K562 (cell line): ENCODE results near the gene PAQR4. TPM values are rescaled to one million over a fixed set of nuclear protein-coding genes. Genes with fewer than 3 reads are reported as not detected.

ENCODE experiments used
- CHD1 ChIP-seq: fragments of 200-600 bp; sonication (generic); IDR thresholded peaks from one replicate; pipeline ENCODE4 v1.6.1; 2012; ENCODE audit warnings: mild to moderate bottlenecking, moderate library complexity, low read length, inconsistent platforms
- HNRNPL ChIP-seq: fragments of 200-400 bp; formaldehyde crosslinking; IDR thresholded peaks from 2 replicates; pipeline ENCODE4 v1.6.1; 2017; ENCODE audit warnings: low read depth, mild to moderate bottlenecking, low read length
- HNRNPLL ChIP-seq: fragments of 200-400 bp; formaldehyde crosslinking; IDR thresholded peaks from 2 replicates; pipeline ENCODE4 v1.6.1; 2017; ENCODE audit warnings: low read length, low read depth, mild to moderate bottlenecking; ENCODE audit not compliant: poor library complexity, severe bottlenecking
- ILF3 ChIP-seq: fragments of 450-650 bp; IDR thresholded peaks from 2 replicates; pipeline ENCODE4 v1.6.1; 2018; ENCODE audit warnings: antibody characterized with exemption, mild to moderate bottlenecking, moderate library complexity, borderline replicate concordance
- MBD2 ChIP-seq: sonication (generic); IDR thresholded peaks from 2 replicates; pipeline ENCODE4 v1.6.1; 2016; ENCODE audit warnings: low read depth, borderline replicate concordance
- NCOA4 ChIP-seq: fragments of 450-650 bp; IDR thresholded peaks from 2 replicates; pipeline ENCODE4 v1.6.1; 2018; ENCODE audit warnings: mild to moderate bottlenecking; ENCODE audit not compliant: partially characterized antibody
- NR4A1 ChIP-seq, 2 experiments: fragments of 250-450 bp in 1 of 2; fragments of 450-650 bp in 1 of 2; sonication (Bioruptor Pico) in 1 of 2; IDR thresholded peaks; 2 replicates each; pipeline versions ENCODE4 v1.4.0 to v1.6.1; 2016 to 2020; ENCODE audit warnings: mild to moderate bottlenecking in 2 of 2, missing compliant biosample characterization in 1 of 2, missing genetic modification characterization in 1 of 2, moderate library complexity in 1 of 2
- PRMT5 ChIP-seq: sonication (generic); formaldehyde crosslinking; IDR thresholded peaks from 2 replicates; pipeline ENCODE4 v1.5.0; 2020; ENCODE audit warnings: missing genetic modification reagents
- PRPF4 ChIP-seq: fragments of 200-400 bp; formaldehyde crosslinking; IDR thresholded peaks from one replicate; pipeline ENCODE4 v1.6.1; 2017; ENCODE audit warnings: low read length, low read depth, mild to moderate bottlenecking; ENCODE audit not compliant: insufficient read depth, poor library complexity, severe bottlenecking
- SMARCE1 ChIP-seq: fragments of 450-650 bp; IDR thresholded peaks from 2 replicates; pipeline ENCODE4 v1.7.1; 2016; ENCODE audit warnings: mild to moderate bottlenecking
- SRSF1 ChIP-seq: fragments of 200-400 bp; formaldehyde crosslinking; IDR thresholded peaks from 2 replicates; pipeline ENCODE4 v1.6.1; 2017; ENCODE audit warnings: mild to moderate bottlenecking, low read depth, low read length, moderate library complexity
- TAF9B ChIP-seq: fragments of 450-650 bp; IDR thresholded peaks from 2 replicates; pipeline ENCODE4 v1.6.1; 2018; ENCODE audit warnings: mild to moderate bottlenecking; ENCODE audit not compliant: partially characterized antibody
- ZNF263 ChIP-seq: sonication (generic); formaldehyde crosslinking; IDR thresholded peaks from 2 replicates; pipeline ENCODE4 v1.8.0; 2022; ENCODE audit warnings: mild to moderate bottlenecking, missing genetic modification reagents, borderline replicate concordance
- ZNF3 ChIP-seq: fragments of 250-450 bp; sonication (Bioruptor Pico); IDR thresholded peaks from 2 replicates; pipeline ENCODE4 v1.5.0; 2021; ENCODE audit warnings: mild to moderate bottlenecking, moderate library complexity
- polyA plus RNA-seq, 8 experiments: library from polyadenylated mRNA; depleted of rRNA in 4 of 8; stranded (reverse) in 5 of 8; unstranded in 3 of 8; fragments of >200 nt; fragmentation: Nextera tagmentation in 2 of 8; fragmentation: Illumina TruSeq in 1 of 8; extraction: Ambion mirVana in 2 of 8; extraction: Trizol in 1 of 8; gene quantifications; 2 replicates each; pipeline versions ENCODE4 v1.2.1 to v1.2.3, GENCODE V29; 2011 to 2014; ENCODE audit warnings: inconsistent platforms in 1 of 8, missing spikeins in 1 of 8
- total RNA-seq, 7 experiments: library from RNA; depleted of rRNA in 6 of 7; stranded (reverse); fragments of >200 nt in 6 of 7; fragmentation: Illumina TruSeq in 2 of 7; extraction: Trizol in 2 of 7; gene quantifications; 2 replicates each; pipeline versions ENCODE4 v1.2.1 to v1.2.3, GENCODE V29; 2011 to 2021; ENCODE audit warnings: low replicate concordance in 1 of 7
- TF ChIP-seq, protein P1 (sequence below): sonication (generic); formaldehyde crosslinking; IDR thresholded peaks from 2 replicates; pipeline ENCODE4 v1.8.1; 2023; ENCODE audit warnings: missing genetic modification reagents, mild to moderate bottlenecking, borderline replicate concordance
- TF ChIP-seq, protein P2 (sequence below): fragments of 250-450 bp; sonication (Bioruptor Pico); IDR thresholded peaks from 2 replicates; pipeline ENCODE4 v1.4.0; 2020
- TF ChIP-seq, protein P3 (sequence below): IDR thresholded peaks from 2 replicates; pipeline ENCODE4 v1.6.1; 2014; ENCODE audit warnings: antibody characterized with exemption

PAQR4 gene
- total and polyA plus RNA-seq, 9 of the 15 experiments (the other 6 are each of a cell fraction or from before 2014, with no cell fraction given): 0.62 to 40.4 (median 19.5) TPM

DNA sequence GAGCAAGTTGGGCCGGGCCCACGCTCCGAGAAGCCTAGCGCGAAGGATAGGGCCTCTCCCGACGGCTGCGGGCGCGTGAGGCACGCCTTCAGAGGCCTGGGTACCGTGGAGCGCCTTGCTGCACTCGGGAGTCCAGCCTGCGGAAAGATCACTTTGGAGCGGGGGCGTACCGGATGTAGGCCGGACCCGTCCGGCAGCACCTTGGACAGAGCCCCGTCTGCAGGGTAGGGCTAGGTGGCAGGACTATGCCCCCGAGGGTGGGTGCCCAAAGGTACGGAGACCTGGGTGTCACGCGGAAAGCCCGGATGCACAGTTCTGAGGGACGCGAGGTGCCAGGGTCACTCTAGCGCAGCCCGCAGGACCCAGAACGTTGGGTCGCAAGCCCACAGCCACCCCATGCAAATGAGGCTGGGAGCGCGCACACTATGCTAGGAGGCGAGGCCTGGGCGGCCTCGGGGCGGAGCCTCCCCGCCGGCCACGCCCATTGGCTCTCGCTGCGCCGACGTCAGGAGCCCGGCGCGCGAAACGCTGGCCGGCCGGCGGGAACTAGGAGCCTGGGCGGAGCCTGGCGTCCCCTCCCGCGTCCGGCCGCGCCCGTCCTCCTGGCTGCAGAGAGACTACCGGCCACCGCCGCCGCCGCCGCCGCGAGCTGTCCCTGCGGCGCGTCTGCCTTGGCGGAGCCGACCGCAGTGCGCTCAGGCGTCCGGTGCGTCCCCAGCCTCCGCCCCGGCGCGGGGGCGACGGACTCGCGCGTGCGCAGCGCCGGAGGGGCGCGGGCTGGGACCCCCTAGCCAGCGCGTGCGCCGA is at the start of gene PAQR4 (continued):
- TF ChIP-seq, protein P1, sequence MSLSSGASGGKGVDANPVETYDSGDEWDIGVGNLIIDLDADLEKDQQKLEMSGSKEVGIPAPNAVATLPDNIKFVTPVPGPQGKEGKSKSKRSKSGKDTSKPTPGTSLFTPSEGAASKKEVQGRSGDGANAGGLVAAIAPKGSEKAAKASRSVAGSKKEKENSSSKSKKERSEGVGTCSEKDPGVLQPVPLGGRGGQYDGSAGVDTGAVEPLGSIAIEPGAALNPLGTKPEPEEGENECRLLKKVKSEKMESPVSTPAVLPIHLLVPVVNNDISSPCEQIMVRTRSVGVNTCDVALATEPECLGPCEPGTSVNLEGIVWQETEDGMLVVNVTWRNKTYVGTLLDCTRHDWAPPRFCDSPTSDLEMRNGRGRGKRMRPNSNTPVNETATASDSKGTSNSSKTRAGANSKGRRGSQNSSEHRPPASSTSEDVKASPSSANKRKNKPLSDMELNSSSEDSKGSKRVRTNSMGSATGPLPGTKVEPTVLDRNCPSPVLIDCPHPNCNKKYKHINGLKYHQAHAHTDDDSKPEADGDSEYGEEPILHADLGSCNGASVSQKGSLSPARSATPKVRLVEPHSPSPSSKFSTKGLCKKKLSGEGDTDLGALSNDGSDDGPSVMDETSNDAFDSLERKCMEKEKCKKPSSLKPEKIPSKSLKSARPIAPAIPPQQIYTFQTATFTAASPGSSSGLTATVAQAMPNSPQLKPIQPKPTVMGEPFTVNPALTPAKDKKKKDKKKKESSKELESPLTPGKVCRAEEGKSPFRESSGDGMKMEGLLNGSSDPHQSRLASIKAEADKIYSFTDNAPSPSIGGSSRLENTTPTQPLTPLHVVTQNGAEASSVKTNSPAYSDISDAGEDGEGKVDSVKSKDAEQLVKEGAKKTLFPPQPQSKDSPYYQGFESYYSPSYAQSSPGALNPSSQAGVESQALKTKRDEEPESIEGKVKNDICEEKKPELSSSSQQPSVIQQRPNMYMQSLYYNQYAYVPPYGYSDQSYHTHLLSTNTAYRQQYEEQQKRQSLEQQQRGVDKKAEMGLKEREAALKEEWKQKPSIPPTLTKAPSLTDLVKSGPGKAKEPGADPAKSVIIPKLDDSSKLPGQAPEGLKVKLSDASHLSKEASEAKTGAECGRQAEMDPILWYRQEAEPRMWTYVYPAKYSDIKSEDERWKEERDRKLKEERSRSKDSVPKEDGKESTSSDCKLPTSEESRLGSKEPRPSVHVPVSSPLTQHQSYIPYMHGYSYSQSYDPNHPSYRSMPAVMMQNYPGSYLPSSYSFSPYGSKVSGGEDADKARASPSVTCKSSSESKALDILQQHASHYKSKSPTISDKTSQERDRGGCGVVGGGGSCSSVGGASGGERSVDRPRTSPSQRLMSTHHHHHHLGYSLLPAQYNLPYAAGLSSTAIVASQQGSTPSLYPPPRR (CRISPR knock-in tag): peak; percentile 86; the same call in 1 of the 2 replicates
- TF ChIP-seq SRSF1: no peak
- TF ChIP-seq HNRNPL: peak; percentile 95
- TF ChIP-seq ZNF3 (CRISPR knock-in tag): no peak
- TF ChIP-seq, protein P2, sequence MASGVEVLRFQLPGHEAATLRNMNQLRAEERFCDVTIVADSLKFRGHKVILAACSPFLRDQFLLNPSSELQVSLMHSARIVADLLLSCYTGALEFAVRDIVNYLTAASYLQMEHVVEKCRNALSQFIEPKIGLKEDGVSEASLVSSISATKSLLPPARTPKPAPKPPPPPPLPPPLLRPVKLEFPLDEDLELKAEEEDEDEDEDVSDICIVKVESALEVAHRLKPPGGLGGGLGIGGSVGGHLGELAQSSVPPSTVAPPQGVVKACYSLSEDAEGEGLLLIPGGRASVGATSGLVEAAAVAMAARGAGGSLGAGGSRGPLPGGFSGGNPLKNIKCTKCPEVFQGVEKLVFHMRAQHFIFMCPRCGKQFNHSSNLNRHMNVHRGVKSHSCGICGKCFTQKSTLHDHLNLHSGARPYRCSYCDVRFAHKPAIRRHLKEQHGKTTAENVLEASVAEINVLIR (CRISPR knock-in tag): 0 out of 2 replicates have a peak, but pooled peaks have one; percentile 55
- TF ChIP-seq TAF9B: no peak
- no peak for TF ChIP-seq PRPF4
- peak; percentile 92 for TF ChIP-seq PRMT5 (CRISPR knock-in tag)
- TF ChIP-seq CHD1: no peak
- TF ChIP-seq MBD2: no peak
- no peak for TF ChIP-seq ILF3
- peak; percentile 45 for TF ChIP-seq HNRNPLL
- no peak for TF ChIP-seq NCOA4
- TF ChIP-seq, protein P3, sequence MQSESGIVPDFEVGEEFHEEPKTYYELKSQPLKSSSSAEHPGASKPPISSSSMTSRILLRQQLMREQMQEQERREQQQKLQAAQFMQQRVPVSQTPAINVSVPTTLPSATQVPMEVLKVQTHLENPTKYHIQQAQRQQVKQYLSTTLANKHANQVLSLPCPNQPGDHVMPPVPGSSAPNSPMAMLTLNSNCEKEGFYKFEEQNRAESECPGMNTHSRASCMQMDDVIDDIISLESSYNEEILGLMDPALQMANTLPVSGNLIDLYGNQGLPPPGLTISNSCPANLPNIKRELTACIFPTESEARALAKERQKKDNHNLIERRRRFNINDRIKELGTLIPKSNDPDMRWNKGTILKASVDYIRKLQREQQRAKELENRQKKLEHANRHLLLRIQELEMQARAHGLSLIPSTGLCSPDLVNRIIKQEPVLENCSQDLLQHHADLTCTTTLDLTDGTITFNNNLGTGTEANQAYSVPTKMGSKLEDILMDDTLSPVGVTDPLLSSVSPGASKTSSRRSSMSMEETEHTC: 0 out of 2 replicates have a peak, but pooled peaks have one; percentile 28
- peak; percentile 77 for TF ChIP-seq ZNF263 (CRISPR knock-in tag)
- TF ChIP-seq NR4A1 (CRISPR knock-in tag; IDR thresholded peaks at IDR 0.05): no peak
- TF ChIP-seq NR4A1 (tag; IDR thresholded peaks at IDR 0.05): 0 out of 2 replicates have a peak, but pooled peaks have one; percentile 17
- peak; percentile 77 for TF ChIP-seq SMARCE1
